Activated effector memory CD4-positive, alpha-beta T cell treated with Interleukin-2 at 50 U/mL for 16 hours (primary cell): ENCODE results near the gene MOXD1.
"Not testable (repeated sequence)": the region's sequence is repeated elsewhere in the genome, so short reads cannot be mapped to it uniquely, and the experiment has no call there.

Source experiments
- DNase-seq: peaks from one replicate; pipeline ENCODE4 v3.0.0-alpha.2; 2020

MOXD1 gene

GRCh38 chr6:132279592-132280139 lies 121.6 kb downstream of the MOXD1 start:
- peak; percentile 45 for DNase-seq

GRCh38 chr6:132275066-132275970 lies 126.0 kb downstream of the MOXD1 start:
- no peak for DNase-seq

- no peak for DNase-seq
These were observed 128.5 kb downstream of the MOXD1 start for GRCh38 chr6:132272776-132273175.

GRCh38 chr6:132270726-132271402 lies 130.4 kb downstream of the MOXD1 start:
- no peak for DNase-seq

- not testable (repeated sequence) for DNase-seq
These were observed 132.6 kb downstream of the MOXD1 start for GRCh38 chr6:132268666-132269065.

- no peak for DNase-seq
These were observed 133.1 kb downstream of the MOXD1 start for GRCh38 chr6:132268209-132268608.

GRCh38 chr6:132265451-132266097 lies 135.7 kb downstream of the MOXD1 start:
- DNase-seq = no peak

GRCh38 chr6:132264021-132264500 lies 137.2 kb downstream of the MOXD1 start:
- DNase-seq = no peak

- no peak for DNase-seq
These were observed 139.9 kb downstream of the MOXD1 start for GRCh38 chr6:132261354-132261753.

- no peak for DNase-seq
These were observed 142.2 kb downstream of the MOXD1 start for GRCh38 chr6:132259070-132259469.

- no peak for DNase-seq
These were observed 143.7 kb downstream of the MOXD1 start for GRCh38 chr6:132257561-132257960.

- DNase-seq = no peak
These were observed 144.8 kb downstream of the MOXD1 start for GRCh38 chr6:132256457-132256856.

GRCh38 chr6:132253906-132254305 lies 147.4 kb downstream of the MOXD1 start:
- no peak for DNase-seq

GRCh38 chr6:132253211-132253610 lies 148.1 kb downstream of the MOXD1 start:
- no peak for DNase-seq

- no peak for DNase-seq
These were observed 149.2 kb downstream of the MOXD1 start for GRCh38 chr6:132252113-132252512.

- DNase-seq = no peak
These were observed 149.6 kb downstream of the MOXD1 start for GRCh38 chr6:132251711-132252110.

GRCh38 chr6:132247381-132248159 lies 153.7 kb downstream of the MOXD1 start:
- no peak for DNase-seq

- no peak for DNase-seq
These were observed 154.5 kb downstream of the MOXD1 start for GRCh38 chr6:132246632-132247270.

- no peak for DNase-seq
These were observed 155.1 kb downstream of the MOXD1 start for GRCh38 chr6:132246120-132246617.
